Hepatocyte (in vitro differentiated cells): ENCODE measurements around the gene STT3B. TPM values are rescaled to one million over a fixed set of nuclear protein-coding genes. Genes with fewer than 3 reads are reported as not detected.

Source experiments
- DNase-seq: peaks from one replicate; pipeline ENCODE4 v3.0.0-alpha.2; 2016; ENCODE audit warnings: low spot score
- H2AFZ ChIP-seq: fragments of 200-600 bp; sonication (generic); 2 replicates; pipeline ENCODE4 v1.6.0; 2016; ENCODE audit warnings: antibody characterized with exemption, mild to moderate bottlenecking
- H3K27ac ChIP-seq: fragments of 200-600 bp; sonication (generic); 2 replicates; pipeline ENCODE4 v1.5.1; 2016; ENCODE audit warnings: mild to moderate bottlenecking
- H3K27me3 ChIP-seq: fragments of 200-600 bp; sonication (generic); 2 replicates; pipeline ENCODE4 v1.6.1; 2016
- H3K36me3 ChIP-seq: fragments of 200-600 bp; sonication (generic); replicated peaks from 2 replicates; pipeline ENCODE4 v1.5.1; 2016; ENCODE audit warnings: low read depth; ENCODE audit not compliant: insufficient read depth
- H3K4me1 ChIP-seq: fragments of 200-600 bp; sonication (generic); 2 replicates; pipeline ENCODE4 v1.5.1; 2016; ENCODE audit warnings: mild to moderate bottlenecking, moderate library complexity; ENCODE audit not compliant: insufficient read depth
- H3K4me2 ChIP-seq: fragments of 200-600 bp; sonication (generic); 2 replicates; pipeline ENCODE4 v1.6.0; 2016
- H3K4me3 ChIP-seq: fragments of 200-600 bp; sonication (generic); 2 replicates; pipeline ENCODE4 v1.5.1; 2016; ENCODE audit warnings: mild to moderate bottlenecking
- H3K79me2 ChIP-seq: fragments of 200-600 bp; sonication (generic); 2 replicates; pipeline ENCODE4 v1.6.0; 2017; ENCODE audit warnings: mild to moderate bottlenecking
- H3K9me2 ChIP-seq: fragments of 200-600 bp; sonication (generic); replicated peaks from 2 replicates; pipeline ENCODE4 v1.6.0; 2017; ENCODE audit warnings: mild to moderate bottlenecking; ENCODE audit not compliant: insufficient read depth
- H3K9me3 ChIP-seq: fragments of 200-600 bp; sonication (generic); 2 replicates; pipeline ENCODE4 v1.5.1; 2016; ENCODE audit warnings: low read depth, mild to moderate bottlenecking
- H4K20me1 ChIP-seq: fragments of 200-600 bp; sonication (generic); 2 replicates; pipeline ENCODE4 v1.6.0; 2016; ENCODE audit warnings: mild to moderate bottlenecking; ENCODE audit not compliant: insufficient read depth, poor library complexity, severe bottlenecking
- CTCF ChIP-seq: fragments of 200-600 bp; sonication (generic); IDR thresholded peaks from 2 replicates; pipeline ENCODE4 v1.5.1; 2016; ENCODE audit warnings: antibody characterized with exemption, mild to moderate bottlenecking; ENCODE audit not compliant: poor library complexity
- EZH2 ChIP-seq: fragments of 200-600 bp; sonication (generic); IDR thresholded peaks from 2 replicates; pipeline ENCODE4 v1.6.1; 2016; ENCODE audit warnings: antibody characterized with exemption, mild to moderate bottlenecking, borderline replicate concordance
- EZH2phosphoT487 ChIP-seq: fragments of 200-600 bp; sonication (generic); IDR thresholded peaks from one replicate; pipeline ENCODE4 v1.6.1; 2018; ENCODE audit warnings: antibody characterized with exemption, mild to moderate bottlenecking, low read depth, moderate library complexity; ENCODE audit not compliant: unreplicated experiment, severe bottlenecking
- WGBS: methylation state at CpG from one replicate; pipeline ENCODE4 v1.1.6; 2016; ENCODE audit warnings: low lambda C conversion rate; ENCODE audit errors: missing lambda C conversion rate; 5-methylcytosine and 5-hydroxymethylcytosine counted together
- polyA plus RNA-seq: library from polyadenylated mRNA; unstranded; fragments of >200 nt; fragmentation: Nextera tagmentation; extraction: Ambion mirVana; gene quantifications from 2 replicates; pipeline ENCODE4 v1.2.1, GENCODE V29; 2016
- total RNA-seq: library from RNA; depleted of rRNA; stranded (reverse); fragments of >200 nt; gene quantifications from 2 replicates; pipeline ENCODE4 v1.2.3, GENCODE V29; 2014

The STT3B gene
- total and polyA plus RNA-seq, 2 experiments from 2014 or later: 101 to 253 TPM

DNA sequence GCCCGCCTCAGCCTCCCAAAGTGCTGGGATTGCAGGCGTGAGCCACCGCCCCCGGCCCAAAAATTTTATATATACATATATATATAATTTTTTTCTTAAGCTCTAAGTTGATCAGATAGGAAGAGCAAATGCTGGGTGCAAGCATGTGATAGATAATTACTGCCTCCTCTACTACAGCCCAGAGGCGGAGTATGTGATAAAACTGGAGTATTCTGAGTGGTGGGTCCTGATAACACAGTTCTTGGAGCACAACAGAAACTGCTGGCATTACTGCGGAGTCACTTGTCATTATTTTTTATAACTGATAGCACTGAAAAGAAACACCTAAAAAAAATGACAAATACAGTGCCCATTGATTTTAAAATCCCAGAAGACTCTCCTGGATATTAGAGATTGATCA is 41.1 kb upstream of the STT3B start:
- no peak overlapping the region for H2AFZ ChIP-seq
- H3K9me3 ChIP-seq: no peaks in the 10 kb centered on the region
- TF ChIP-seq CTCF (no peak), EZH2phosphoT487 (no peak), EZH2 (no peak)
- no peaks in the 10 kb centered on the region for H4K20me1 ChIP-seq
- H3K36me3 ChIP-seq: no peaks in the 10 kb centered on the region
- H3K4me2 ChIP-seq: no peak overlapping the region
- 94% methylated on average over 5 of the region's 6 CpGs for WGBS
- H3K27me3 ChIP-seq: no peaks in the 10 kb centered on the region
- H3K4me1 ChIP-seq: no peaks in the 10 kb centered on the region
- H3K4me3 ChIP-seq: no peak overlapping the region
- DNase-seq: no peak
- no peaks in the 10 kb centered on the region for H3K79me2 ChIP-seq
- no peaks in the 10 kb centered on the region for H3K9me2 ChIP-seq
- no peak overlapping the region for H3K27ac ChIP-seq

GRCh38 chr3:31493149-31493548 is 39.6 kb upstream of the STT3B start:
- TF ChIP-seq CTCF (no peak), EZH2 (no peak), EZH2phosphoT487 (no peak)
- no peak overlapping the region for H2AFZ ChIP-seq
- no peaks in the 10 kb centered on the region for H3K9me2 ChIP-seq
- H3K4me1 ChIP-seq: no peaks in the 10 kb centered on the region
- H3K9me3 ChIP-seq: no peaks in the 10 kb centered on the region
- H3K4me2 ChIP-seq: no peak overlapping the region
- no peaks in the 10 kb centered on the region for H4K20me1 ChIP-seq
- no peaks in the 10 kb centered on the region for H3K79me2 ChIP-seq
- H3K27me3 ChIP-seq: no peaks in the 10 kb centered on the region
- H3K4me3 ChIP-seq: no peak overlapping the region
- no peaks in the 10 kb centered on the region for H3K36me3 ChIP-seq
- no peak for DNase-seq
- peak overlapping the region; percentile 71 for H3K27ac ChIP-seq

DNA sequence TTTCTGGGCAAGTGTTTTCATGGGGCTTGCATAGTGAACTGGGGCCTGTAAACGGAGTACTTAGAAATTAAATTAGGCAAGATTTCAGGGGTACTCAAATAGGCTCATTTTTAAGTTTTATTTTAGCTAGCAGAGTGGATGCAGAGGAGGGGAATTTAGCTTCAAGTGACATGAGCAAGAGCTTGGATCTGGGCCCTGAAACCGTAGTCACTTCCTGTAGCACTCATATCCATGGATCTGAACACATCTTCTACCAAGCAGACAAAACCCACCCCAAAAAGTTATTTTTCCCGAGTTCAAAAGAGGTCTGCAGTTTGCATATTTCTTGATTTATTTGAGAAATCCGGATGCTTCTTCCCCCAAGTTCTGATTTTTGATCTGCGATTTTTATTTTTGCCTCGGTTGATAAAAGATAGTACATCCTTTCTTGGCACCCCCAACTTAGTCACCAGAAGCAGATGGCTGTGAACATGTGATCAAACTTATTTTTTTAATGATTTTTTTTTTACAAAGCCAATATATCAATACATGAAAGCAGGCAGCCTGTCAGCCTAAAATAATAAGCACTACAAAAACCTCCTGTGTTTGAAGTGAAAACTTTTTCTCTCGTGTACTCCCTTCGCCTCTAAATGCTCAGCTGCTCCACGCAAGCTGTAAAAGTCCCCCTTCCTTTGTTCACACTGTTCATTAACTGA is 36.6 kb upstream of the STT3B start:
- Histone ChIP-seq H2AFZ (no peak overlapping the region), H3K27ac (no peak overlapping the region), H3K36me3 (no peaks in the 10 kb centered on the region), H3K27me3 (no peaks in the 10 kb centered on the region), H3K9me3 (no peaks in the 10 kb centered on the region), H3K4me2 (no peak overlapping the region), H3K4me3 (no peak overlapping the region), H3K9me2 (no peaks in the 10 kb centered on the region), H4K20me1 (no peaks in the 10 kb centered on the region), H3K79me2 (no peaks in the 10 kb centered on the region), H3K4me1 (no peaks in the 10 kb centered on the region)
- no peak for DNase-seq
- TF ChIP-seq CTCF: no peak
- no peak for TF ChIP-seq EZH2phosphoT487
- no peak for TF ChIP-seq EZH2
- 88% methylated on average over 9 of the region's 9 CpGs for WGBS

DNA sequence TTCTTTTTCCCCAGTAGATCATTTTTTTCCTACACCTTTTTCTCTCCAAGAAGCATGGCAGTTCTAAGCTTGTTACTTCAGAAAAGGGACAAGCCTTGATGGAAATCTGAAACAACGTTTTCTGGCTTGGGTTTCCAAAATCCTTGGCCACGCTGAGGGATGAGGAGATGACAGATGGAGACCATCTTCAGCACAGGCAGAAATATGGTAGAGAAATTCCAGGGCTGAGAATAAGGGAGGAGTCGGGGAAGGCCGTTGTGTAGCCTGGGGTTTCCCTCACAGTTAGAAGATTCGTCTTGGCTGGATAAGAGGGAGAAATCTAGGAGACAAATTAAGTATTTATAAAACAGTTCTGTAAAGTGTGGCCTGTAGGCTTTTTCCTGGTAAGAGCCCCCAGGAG is 33.9 kb upstream of the STT3B start:
- no peaks in the 10 kb centered on the region for H3K36me3 ChIP-seq
- no peaks in the 10 kb centered on the region for H3K4me1 ChIP-seq
- no peaks in the 10 kb centered on the region for H4K20me1 ChIP-seq
- no peaks in the 10 kb centered on the region for H3K79me2 ChIP-seq
- H3K9me3 ChIP-seq: no peaks in the 10 kb centered on the region
- no peaks in the 10 kb centered on the region for H3K27me3 ChIP-seq
- H2AFZ ChIP-seq: no peak overlapping the region
- 64% methylated on average over 5 of the region's 5 CpGs for WGBS
- DNase-seq: no peak
- no peak overlapping the region for H3K4me3 ChIP-seq
- TF ChIP-seq EZH2 (no peak), CTCF (no peak), EZH2phosphoT487 (no peak)
- no peak overlapping the region for H3K4me2 ChIP-seq
- H3K27ac ChIP-seq: no peak overlapping the region
- H3K9me2 ChIP-seq: no peaks in the 10 kb centered on the region
